Vagina (tissue), 2 donors: ENCODE measurements around the gene TRIP13.
"Not testable (repeated sequence)": the region's sequence is repeated elsewhere in the genome, so short reads cannot be mapped to it uniquely, and the experiment has no call there.

Source experiments
- CTCF ChIP-seq, 3 experiments: fragments of 450-650 bp in 2 of 3; fragments of 200-600 bp in 1 of 3; sonication (generic) in 1 of 3; IDR thresholded peaks; one replicate each; pipeline ENCODE4 v1.5.1; 2017 to 2019; ENCODE audit warnings: antibody characterized with exemption in 3 of 3, mild to moderate bottlenecking in 2 of 3, moderate library complexity in 2 of 3
- POLR2A ChIP-seq, 2 donors: fragments of 450-650 bp; IDR thresholded peaks; one replicate each; pipeline ENCODE4 v1.6.1; 2017; ENCODE audit warnings: antibody characterized with exemption in 2 of 2, mild to moderate bottlenecking in 2 of 2, moderate library complexity in 2 of 2

- TF ChIP-seq CTCF, POLR2A (IDR thresholded peaks at IDR 0.05): not testable (repeated sequence)
These were observed 41.8 kb downstream of the TRIP13 start for GRCh38 chr5:934381-934967.
